NB4 (cell line): Measurements from ENCODE around the gene PRKAR1B.

Source experiments
- DNase-seq: peaks from one replicate; pipeline ENCODE4 v3.0.0; 2010; ENCODE audit warnings: low read depth
- H3K4me3 ChIP-seq: one replicate; pipeline ENCODE4 v1.5.1; 2011; ENCODE audit warnings: mild to moderate bottlenecking, low read depth, low read length, moderate library complexity
- CTCF ChIP-seq: IDR thresholded peaks from one replicate; pipeline ENCODE4 v1.5.1; 2012; ENCODE audit warnings: low read depth, low read length
- MAX ChIP-seq: IDR thresholded peaks from 2 replicates; pipeline ENCODE4 v1.6.1; 2011; ENCODE audit warnings: low read depth, low read length
- MYC ChIP-seq: IDR thresholded peaks from 2 replicates; pipeline ENCODE4 v1.6.1; 2011; ENCODE audit warnings: low read depth, low read length
- POLR2A ChIP-seq: IDR thresholded peaks from 2 replicates; pipeline ENCODE4 v1.6.1; 2011; ENCODE audit warnings: mild to moderate bottlenecking; ENCODE audit not compliant: insufficient read length; ENCODE audit errors: extremely low read depth

The PRKAR1B gene

GRCh38 chr7:772392-772791 lies 45.3 kb upstream of the PRKAR1B start:
- no peak for TF ChIP-seq POLR2A
- TF ChIP-seq CTCF = no peak
- TF ChIP-seq MYC = no peak
- TF ChIP-seq MAX = no peak
- no peak overlapping the region for H3K4me3 ChIP-seq
- DNase-seq = no peak

GRCh38 chr7:772005-772294 lies 44.9 kb upstream of the PRKAR1B start:
- DNase-seq = no peak
- no peak for TF ChIP-seq MYC
- TF ChIP-seq POLR2A = no peak
- TF ChIP-seq MAX = no peak
- no peak for TF ChIP-seq CTCF
- H3K4me3 ChIP-seq = no peak overlapping the region

GRCh38 chr7:771234-772004 lies 44.3 kb upstream of the PRKAR1B start:
- TF ChIP-seq MAX = no peak
- no peak for TF ChIP-seq MYC
- no peak for DNase-seq
- no peak overlapping the region for H3K4me3 ChIP-seq

- no peak for DNase-seq
- TF ChIP-seq MYC = no peak
- TF ChIP-seq POLR2A = no peak
- TF ChIP-seq MAX = no peak
- TF ChIP-seq CTCF = no peak
- H3K4me3 ChIP-seq = no peak overlapping the region
Measured at GRCh38 chr7:770741-771166, 43.7 kb upstream of the PRKAR1B start.

GRCh38 chr7:770336-770735 lies 43.3 kb upstream of the PRKAR1B start:
- H3K4me3 ChIP-seq = no peak overlapping the region
- TF ChIP-seq POLR2A (no peak), CTCF (no peak), MAX (no peak)
- no peak for DNase-seq

- H3K4me3 ChIP-seq = no peak overlapping the region
- DNase-seq = peak; percentile 18
- no peak for TF ChIP-seq MYC
- TF ChIP-seq POLR2A = no peak
- no peak for TF ChIP-seq MAX
- TF ChIP-seq CTCF = no peak
Measured at GRCh38 chr7:768881-769504, 41.9 kb upstream of the PRKAR1B start.
